Erythroblast (primary cell): ENCODE measurements around the gene GPR160.

ENCODE experiments used
- GATA1 ChIP-seq: IDR thresholded peaks from 2 replicates; pipeline ENCODE4 v1.6.1; 2011; ENCODE audit warnings: low read depth, mild to moderate bottlenecking, control low read depth, low read length, moderate library complexity
- POLR2A ChIP-seq: IDR thresholded peaks from 2 replicates; pipeline ENCODE4 v1.6.1; 2011; ENCODE audit warnings: mild to moderate bottlenecking, low read length

GRCh38 chr3:170010498-170010897 lies 27.3 kb upstream of the GPR160 start:
- TF ChIP-seq POLR2A (no peak), GATA1 (no peak)
